Liver (tissue), 9 donors: ENCODE measurements around the gene ANKFY1. TPM values are rescaled to one million over a fixed set of nuclear protein-coding genes. Genes with fewer than 3 reads are reported as not detected.

ENCODE experiments used
- DNase-seq: peaks from one replicate; pipeline ENCODE4 v3.0.0-alpha.2; 2017; ENCODE audit warnings: low spot score
- H3K27ac ChIP-seq, 2 donors: one replicate each; pipeline ENCODE4 v1.7.0; 2013; ENCODE audit warnings: inconsistent platforms in 2 of 2, low read length in 2 of 2, control low read depth in 1 of 2, low read depth in 1 of 2, mild to moderate bottlenecking in 1 of 2
- H3K27me3 ChIP-seq, 4 donors: one replicate each; pipeline versions ENCODE4 v1.6.1 to v1.7.0; 2013; ENCODE audit warnings: low read length in 3 of 4, inconsistent platforms in 1 of 4, mild to moderate bottlenecking in 1 of 4, moderate library complexity in 1 of 4; ENCODE audit not compliant: control insufficient read depth in 4 of 4, insufficient read depth in 4 of 4
- H3K36me3 ChIP-seq, 4 donors: one replicate each; pipeline versions ENCODE4 v1.6.1 to v1.7.0; 2013; ENCODE audit warnings: low read length in 3 of 4, mild to moderate bottlenecking in 3 of 4, low read depth in 1 of 4, moderate library complexity in 1 of 4; ENCODE audit not compliant: control insufficient read depth in 4 of 4, insufficient read depth in 3 of 4
- H3K4me1 ChIP-seq, 4 donors: one replicate each; pipeline versions ENCODE4 v1.6.1 to v1.7.0; 2013; ENCODE audit warnings: low read length in 3 of 4, mild to moderate bottlenecking in 3 of 4, moderate library complexity in 1 of 4; ENCODE audit not compliant: control insufficient read depth in 4 of 4, insufficient read depth in 4 of 4
- H3K4me3 ChIP-seq, 3 donors: one replicate each; pipeline versions ENCODE4 v1.6.1 to v1.7.0; 2013; ENCODE audit warnings: low read length in 3 of 3, control low read depth in 1 of 3, low read depth in 1 of 3, mild to moderate bottlenecking in 1 of 3
- H3K9ac ChIP-seq, 2 donors: one replicate each; pipeline ENCODE4 v1.7.0; 2013; ENCODE audit warnings: low read length in 2 of 2, mild to moderate bottlenecking in 2 of 2, moderate library complexity in 2 of 2, control low read depth in 1 of 2, low read depth in 1 of 2
- H3K9me3 ChIP-seq, 4 donors: one replicate each; pipeline versions ENCODE4 v1.6.1 to v1.7.0; 2013; ENCODE audit warnings: low read length in 3 of 4; ENCODE audit not compliant: control insufficient read depth in 4 of 4
- EGR1 ChIP-seq, 2 donors: IDR thresholded peaks; 2 replicates each; pipeline ENCODE4 v1.6.1; 2016 to 2018; ENCODE audit warnings: antibody characterized with exemption in 2 of 2, low read depth in 2 of 2
- FOXA1 ChIP-seq: IDR thresholded peaks from 2 replicates; pipeline ENCODE4 v1.6.1; 2016; ENCODE audit warnings: antibody characterized with exemption
- FOXA2 ChIP-seq: IDR thresholded peaks from 2 replicates; pipeline ENCODE4 v1.6.1; 2016; ENCODE audit warnings: antibody characterized with exemption
- GABPA ChIP-seq, 2 donors: IDR thresholded peaks in 1 of 2; conservative IDR thresholded peaks in 1 of 2; 2 replicates each; pipeline ENCODE4 v1.6.1; 2016; ENCODE audit warnings: antibody characterized with exemption in 2 of 2, mild to moderate bottlenecking in 1 of 2, moderate library complexity in 1 of 2
- HNF4A ChIP-seq, 2 donors: conservative IDR thresholded peaks; 2 replicates each; pipeline ENCODE4 v1.6.1; 2016; ENCODE audit warnings: antibody characterized with exemption in 2 of 2, mild to moderate bottlenecking in 2 of 2
- HNF4G ChIP-seq: IDR thresholded peaks from 2 replicates; pipeline ENCODE4 v1.6.1; 2016; ENCODE audit warnings: antibody characterized with exemption
- JUND ChIP-seq, 2 donors: IDR thresholded peaks; 2 replicates each; pipeline ENCODE4 v1.6.1; 2016; ENCODE audit warnings: antibody characterized with exemption in 2 of 2
- MAX ChIP-seq: IDR thresholded peaks from 2 replicates; pipeline ENCODE4 v1.6.1; 2016; ENCODE audit warnings: antibody characterized with exemption
- NR2F2 ChIP-seq: IDR thresholded peaks from 2 replicates; pipeline ENCODE4 v1.6.1; 2016; ENCODE audit warnings: antibody characterized with exemption
- RAD21 ChIP-seq, 2 donors: IDR thresholded peaks; 2 replicates each; pipeline ENCODE4 v1.6.1; 2016; ENCODE audit warnings: antibody characterized with exemption in 2 of 2, mild to moderate bottlenecking in 2 of 2
- REST ChIP-seq: IDR thresholded peaks from 2 replicates; pipeline ENCODE4 v1.6.1; 2016; ENCODE audit warnings: antibody characterized with exemption, mild to moderate bottlenecking
- RXRA ChIP-seq, 2 donors: IDR thresholded peaks; 2 replicates each; pipeline ENCODE4 v1.6.1; 2017 to 2018; ENCODE audit warnings: antibody characterized with exemption in 2 of 2, mild to moderate bottlenecking in 1 of 2
- SP1 ChIP-seq: IDR thresholded peaks from 2 replicates; pipeline ENCODE4 v1.6.1; 2018; ENCODE audit warnings: antibody characterized with exemption, mild to moderate bottlenecking
- TAF1 ChIP-seq: conservative IDR thresholded peaks from 2 replicates; pipeline ENCODE4 v1.6.1; 2016; ENCODE audit warnings: antibody characterized with exemption, mild to moderate bottlenecking
- YY1 ChIP-seq: IDR thresholded peaks from 2 replicates; pipeline ENCODE4 v1.6.1; 2016; ENCODE audit warnings: antibody characterized with exemption, mild to moderate bottlenecking
- ZBTB33 ChIP-seq: IDR thresholded peaks from 2 replicates; pipeline ENCODE4 v1.6.1; 2016; ENCODE audit warnings: antibody characterized with exemption
- WGBS: extraction: QIAGEN DNeasy Blood & Tissue Kit; methylation state at CpG from one replicate; pipeline ENCODE4 v1.1.7; 2013; 5-methylcytosine and 5-hydroxymethylcytosine counted together
- polyA plus RNA-seq, 2 donors: library from polyadenylated mRNA; stranded (reverse) in 1 of 2; unstranded in 1 of 2; fragments of 200-250 nt in 1 of 2; fragments of >200 nt in 1 of 2; fragmentation: Nextera tagmentation in 1 of 2; extraction: Ambion mirVana in 1 of 2; gene quantifications; one replicate each; pipeline versions ENCODE4 v1.2.1 to v1.2.3, GENCODE V29; 2013 to 2015
- total RNA-seq, 2 donors: library from RNA; depleted of rRNA; stranded (reverse); fragments of >200 nt; gene quantifications; one replicate each; pipeline ENCODE4 v1.2.3, GENCODE V29; 2014
- TF ChIP-seq, protein P1 (sequence below): IDR thresholded peaks from 2 replicates; pipeline ENCODE4 v1.6.1; 2016; ENCODE audit warnings: antibody characterized with exemption
- TF ChIP-seq, protein P2 (sequence below): fragments of 150-350 bp; IDR thresholded peaks from 2 replicates; pipeline ENCODE4 v1.5.1; 2017; ENCODE audit warnings: improper control_type of control experiment, low read depth, low read length; ENCODE audit not compliant: missing input control
- donor health status: healthy.
- donor health status: healthy.
- donor health status: healthy.
- donor health status: healthy.
- donor health status: healthy.

The ANKFY1 gene
- total and polyA plus RNA-seq, 4 donors = 6.8 to 38.6 (median 21.9) TPM

- WGBS = 79% methylated on average over 6 of the region's 6 CpGs
- Histone ChIP-seq H3K9ac (no peak overlapping the region), H3K9me3 (no peaks in the 10 kb centered on the region), H3K4me1 (peaks cover 0 to 3% (median 0%) of the 10 kb centered on the region in 4 donors), H3K4me3 (no peak overlapping the region), H3K27ac (no peak overlapping the region), H3K36me3 (peaks cover 4 to 47% (median 11%) of the 10 kb centered on the region in 4 donors), H3K27me3 (no peaks in the 10 kb centered on the region)
- no peak for DNase-seq
- TF ChIP-seq FOXA2 = no peak
- no peak for TF ChIP-seq HNF4G
- no peak for TF ChIP-seq RAD21 (IDR thresholded peaks at IDR 0.05)
- TF ChIP-seq, protein P1, sequence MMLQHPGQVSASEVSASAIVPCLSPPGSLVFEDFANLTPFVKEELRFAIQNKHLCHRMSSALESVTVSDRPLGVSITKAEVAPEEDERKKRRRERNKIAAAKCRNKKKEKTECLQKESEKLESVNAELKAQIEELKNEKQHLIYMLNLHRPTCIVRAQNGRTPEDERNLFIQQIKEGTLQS = no peak
- no peak for TF ChIP-seq YY1
- TF ChIP-seq, protein P2, sequence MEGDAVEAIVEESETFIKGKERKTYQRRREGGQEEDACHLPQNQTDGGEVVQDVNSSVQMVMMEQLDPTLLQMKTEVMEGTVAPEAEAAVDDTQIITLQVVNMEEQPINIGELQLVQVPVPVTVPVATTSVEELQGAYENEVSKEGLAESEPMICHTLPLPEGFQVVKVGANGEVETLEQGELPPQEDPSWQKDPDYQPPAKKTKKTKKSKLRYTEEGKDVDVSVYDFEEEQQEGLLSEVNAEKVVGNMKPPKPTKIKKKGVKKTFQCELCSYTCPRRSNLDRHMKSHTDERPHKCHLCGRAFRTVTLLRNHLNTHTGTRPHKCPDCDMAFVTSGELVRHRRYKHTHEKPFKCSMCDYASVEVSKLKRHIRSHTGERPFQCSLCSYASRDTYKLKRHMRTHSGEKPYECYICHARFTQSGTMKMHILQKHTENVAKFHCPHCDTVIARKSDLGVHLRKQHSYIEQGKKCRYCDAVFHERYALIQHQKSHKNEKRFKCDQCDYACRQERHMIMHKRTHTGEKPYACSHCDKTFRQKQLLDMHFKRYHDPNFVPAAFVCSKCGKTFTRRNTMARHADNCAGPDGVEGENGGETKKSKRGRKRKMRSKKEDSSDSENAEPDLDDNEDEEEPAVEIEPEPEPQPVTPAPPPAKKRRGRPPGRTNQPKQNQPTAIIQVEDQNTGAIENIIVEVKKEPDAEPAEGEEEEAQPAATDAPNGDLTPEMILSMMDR = no peak
- TF ChIP-seq FOXA1 = no peak
- TF ChIP-seq GABPA (IDR thresholded peaks at IDR 0.05 in 1 of 2, conservative IDR thresholded peaks at IDR 0.05 in 1 of 2) = no peak
- no peak for TF ChIP-seq RXRA (IDR thresholded peaks at IDR 0.05)
- no peak for TF ChIP-seq HNF4A (conservative IDR thresholded peaks at IDR 0.05)
- TF ChIP-seq ZBTB33 = no peak
- no peak for TF ChIP-seq SP1
- no peak for TF ChIP-seq MAX
- TF ChIP-seq TAF1 = no peak
- no peak for TF ChIP-seq JUND (IDR thresholded peaks at IDR 0.05)
Measured at GRCh38 chr17:4162321-4162720, 101.5 kb downstream of the ANKFY1 start.

GRCh38 chr17:4161967-4162305 is 101.8 kb downstream of the ANKFY1 start:
- WGBS = 92% methylated on average over 9 of the region's 9 CpGs
- TF ChIP-seq EGR1 (IDR thresholded peaks at IDR 0.05; ENCODE audit: low read depth in 2 of 2) (no peak), RAD21 (IDR thresholded peaks at IDR 0.05) (no peak), NR2F2 (no peak), HNF4A (conservative IDR thresholded peaks at IDR 0.05) (no peak), FOXA1 (no peak), GABPA (IDR thresholded peaks at IDR 0.05 in 1 of 2, conservative IDR thresholded peaks at IDR 0.05 in 1 of 2) (no peak), YY1 (no peak), FOXA2 (no peak), SP1 (no peak), JUND (IDR thresholded peaks at IDR 0.05) (no peak), REST (no peak), TAF1 (no peak), ZBTB33 (no peak)
- TF ChIP-seq, protein P2 = no peak
- TF ChIP-seq, protein P1 = no peak
- Histone ChIP-seq H3K36me3 (peaks cover 2 to 47% (median 10%) of the 10 kb centered on the region in 4 donors), H3K27ac (no peak overlapping the region), H3K4me1 (peaks cover 0 to 3% (median 0%) of the 10 kb centered on the region in 4 donors), H3K4me3 (no peak overlapping the region), H3K9ac (no peak overlapping the region), H3K27me3 (no peaks in the 10 kb centered on the region), H3K9me3 (no peaks in the 10 kb centered on the region)
- DNase-seq = no peak
